ENCODE results near the gene DCTPP1. TPM values are rescaled to one million over a fixed set of nuclear protein-coding genes. Genes with fewer than 3 reads are reported as not detected.

The DCTPP1 gene
- total and polyA plus RNA-seq, 2 of the 13 experiments (the other 11 are each of a cell fraction or from before 2014, with no cell fraction given): 54.8 to 74.4 TPM

- TF ChIP-seq BCLAF1 (IDR thresholded peaks at IDR 0.05) (no peak), TEAD3 (CRISPR knock-in tag; optimal IDR thresholded peaks at IDR 0.05; ENCODE audit: borderline replicate concordance) (peak; percentile 82), HIC2 (CRISPR knock-in tag; IDR thresholded peaks at IDR 0.05; ENCODE audit: low read depth) (no peak), EZH2 (conservative IDR thresholded peaks at IDR 0.05; ENCODE audit: low read depth, low read length) (no peak), ZBTB43 (CRISPR knock-in tag; conservative IDR thresholded peaks at IDR 0.05) (no peak), MTF2 (CRISPR knock-in tag; IDR thresholded peaks at IDR 0.05; ENCODE audit: borderline replicate concordance) (no peak), MAFK (conservative IDR thresholded peaks at IDR 0.05 in 1 of 2, IDR thresholded peaks at IDR 0.05 in 1 of 2; ENCODE audit: low read length in 2 of 2) (no peak), GATAD1 (CRISPR knock-in tag; IDR thresholded peaks at IDR 0.05) (0 out of 2 replicates have a peak, but pooled peaks have one; percentile 69), ATF1 (CRISPR knock-in tag; IDR thresholded peaks at IDR 0.05) (no peak), ZNF253 (CRISPR knock-in tag; IDR thresholded peaks at IDR 0.05; ENCODE audit: borderline replicate concordance) (no peak), ZKSCAN5 (CRISPR knock-in tag; IDR thresholded peaks at IDR 0.05) (no peak), ZNF883 (CRISPR knock-in tag; IDR thresholded peaks at IDR 0.05; ENCODE audit: not compliant biosample characterization) (no peak), GFI1 (CRISPR knock-in tag; IDR thresholded peaks at IDR 0.05; ENCODE audit: borderline replicate concordance) (peak; percentile 74; the same call in 1 of the 2 replicates), ZNF775 (CRISPR knock-in tag; IDR thresholded peaks at IDR 0.05; ENCODE audit: borderline replicate concordance) (no peak), ZNF570 (CRISPR knock-in tag; IDR thresholded peaks at IDR 0.05; ENCODE audit: borderline replicate concordance) (no peak), ZBTB14 (CRISPR knock-in tag; IDR thresholded peaks at IDR 0.05) (no peak), TAF1 (CRISPR knock-in tag; IDR thresholded peaks at IDR 0.05) (no peak)
These were observed 20.4 kb downstream of the DCTPP1 start (continued) for GRCh38 chr16:30409125-30410060.

All from HepG2 (cell line).